ENCODE data around the gene LAMA2. TPM values are rescaled to one million over a fixed set of nuclear protein-coding genes. Genes with fewer than 3 reads are reported as not detected.

LAMA2 gene
- polyA plus RNA-seq (2012; ENCODE audit: insufficient read depth, insufficient read length), result 0.49 TPM

GRCh38 chr6:128882991-128883611 lies at the start of gene LAMA2:
LAMA2 (plus strand) TSS chr6:128883138; CDS start chr6:128883246, 108 bp downstream.
- DNase-seq (ENCODE audit: low read depth, low spot score), result no peak
- H3K4me3 ChIP-seq (ENCODE audit: low read length), result no peak within 1 kb of the TSS

GRCh38 chr6:128836761-128837160 lies 46.2 kb upstream of the LAMA2 start:
- DNase-seq (ENCODE audit: low read depth, low spot score), result no peak
- no peak overlapping the region for H3K4me3 ChIP-seq (ENCODE audit: low read length)

GRCh38 chr6:128841518-128841917 lies 41.4 kb upstream of the LAMA2 start:
- H3K4me3 ChIP-seq (ENCODE audit: low read length), result no peak overlapping the region
- DNase-seq (ENCODE audit: low read depth, low spot score), result no peak

- H3K4me3 ChIP-seq (ENCODE audit: low read length), result no peak overlapping the region
- DNase-seq (ENCODE audit: low read depth, low spot score), result no peak
Measured at GRCh38 chr6:128844598-128844997, 38.3 kb upstream of the LAMA2 start.

- H3K4me3 ChIP-seq (ENCODE audit: low read length), result no peak overlapping the region
- DNase-seq (ENCODE audit: low read depth, low spot score), result no peak
Measured at GRCh38 chr6:128847431-128848210, 35.3 kb upstream of the LAMA2 start.

GRCh38 chr6:128848212-128848935 lies 34.6 kb upstream of the LAMA2 start:
- no peak overlapping the region for H3K4me3 ChIP-seq (ENCODE audit: low read length)
- no peak for DNase-seq (ENCODE audit: low read depth, low spot score)

- no peak for DNase-seq (ENCODE audit: low read depth, low spot score)
- H3K4me3 ChIP-seq (ENCODE audit: low read length), result no peak overlapping the region
Measured at GRCh38 chr6:128855581-128856085, 27.3 kb upstream of the LAMA2 start.

- DNase-seq (ENCODE audit: low read depth, low spot score), result no peak
- no peak overlapping the region for H3K4me3 ChIP-seq (ENCODE audit: low read length)
Measured at GRCh38 chr6:128857806-128858205, 25.1 kb upstream of the LAMA2 start.

GRCh38 chr6:128860782-128861181 lies 22.2 kb upstream of the LAMA2 start:
- no peak for DNase-seq (ENCODE audit: low read depth, low spot score)
- no peak overlapping the region for H3K4me3 ChIP-seq (ENCODE audit: low read length)

GRCh38 chr6:128863983-128864382 lies 19.0 kb upstream of the LAMA2 start:
- H3K4me3 ChIP-seq (ENCODE audit: low read length), result no peak overlapping the region
- DNase-seq (ENCODE audit: low read depth, low spot score), result no peak

GRCh38 chr6:128870746-128871145 lies 12.2 kb upstream of the LAMA2 start:
- H3K4me3 ChIP-seq (ENCODE audit: low read length), result no peak overlapping the region
- no peak for DNase-seq (ENCODE audit: low read depth, low spot score)

- no peak for DNase-seq (ENCODE audit: low read depth, low spot score)
- H3K4me3 ChIP-seq (ENCODE audit: low read length), result no peak overlapping the region
Measured at GRCh38 chr6:128874863-128875262, 8.1 kb upstream of the LAMA2 start.

- H3K4me3 ChIP-seq (ENCODE audit: low read length), result no peak overlapping the region
- no peak for DNase-seq (ENCODE audit: low read depth, low spot score)
Measured at GRCh38 chr6:128882560-128882959, 378 bp upstream of the LAMA2 start.

- no peak overlapping the region for H3K4me3 ChIP-seq (ENCODE audit: low read length)
- DNase-seq (ENCODE audit: low read depth, low spot score), result no peak
Measured at GRCh38 chr6:128883906-128884305, 968 bp downstream of the LAMA2 start.

- no peak for DNase-seq (ENCODE audit: low read depth, low spot score)
- no peak overlapping the region for H3K4me3 ChIP-seq (ENCODE audit: low read length)
Measured at GRCh38 chr6:128885381-128885780, 2.4 kb downstream of the LAMA2 start.

- H3K4me3 ChIP-seq (ENCODE audit: low read length), result no peak overlapping the region
- DNase-seq (ENCODE audit: low read depth, low spot score), result no peak
Measured at GRCh38 chr6:128886706-128887105, 3.8 kb downstream of the LAMA2 start.

- H3K4me3 ChIP-seq (ENCODE audit: low read length), result no peak overlapping the region
- DNase-seq (ENCODE audit: low read depth, low spot score), result no peak
Measured at GRCh38 chr6:128888444-128889175, 5.7 kb downstream of the LAMA2 start.

GRCh38 chr6:128889870-128890269 lies 6.9 kb downstream of the LAMA2 start:
- no peak overlapping the region for H3K4me3 ChIP-seq (ENCODE audit: low read length)
- DNase-seq (ENCODE audit: low read depth, low spot score), result no peak

GRCh38 chr6:128892079-128892478 lies 9.1 kb downstream of the LAMA2 start:
- DNase-seq (ENCODE audit: low read depth, low spot score), result no peak
- no peak overlapping the region for H3K4me3 ChIP-seq (ENCODE audit: low read length)
